GM18951 (cell line): ENCODE measurements around the gene NOP53.
"Not testable (repeated sequence)": the region's sequence is repeated elsewhere in the genome, so short reads cannot be mapped to it uniquely, and the experiment has no call there.

Source experiments
- POLR2A ChIP-seq: IDR thresholded peaks from 4 replicates; pipeline ENCODE4 v1.6.1; 2011; ENCODE audit warnings: mild to moderate bottlenecking; ENCODE audit not compliant: insufficient read length, insufficient read depth; ENCODE audit errors: extremely low read depth
- in situ Hi-C: fragments of 300-500 bp; cut with MboI; formaldehyde crosslinking; loops from one replicate; pipeline ENCODE4 v1.12.0; 2022; ENCODE audit warnings: low sequenced_read_pairs, mixed read lengths, inconsistent platforms; ENCODE audit not compliant: unreplicated experiment

The NOP53 gene

DNA sequence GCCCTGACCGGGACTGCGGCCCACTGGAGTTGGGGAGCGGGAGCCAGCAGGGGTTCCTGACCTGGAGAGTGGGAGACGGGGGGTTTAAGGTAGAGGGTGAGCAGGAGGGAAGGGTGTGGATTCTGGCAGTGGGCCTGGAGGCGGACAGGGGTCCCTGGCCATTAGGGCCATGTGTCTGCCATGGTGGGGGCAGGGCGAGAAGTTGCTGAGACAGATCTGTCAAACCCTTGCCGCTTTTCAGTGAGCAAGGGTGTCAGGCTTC is 20.9 kb downstream of the NOP53 start:
- in situ Hi-C loops: no loop called here
- no peak for TF ChIP-seq POLR2A

GRCh38 chr19:47766670-47767069 is 21.3 kb downstream of the NOP53 start:
- in situ Hi-C loops: no loop called here
- no peak for TF ChIP-seq POLR2A

GRCh38 chr19:47767349-47767748 is 22.0 kb downstream of the NOP53 start:
- in situ Hi-C loops: no loop called here
- no peak for TF ChIP-seq POLR2A

DNA sequence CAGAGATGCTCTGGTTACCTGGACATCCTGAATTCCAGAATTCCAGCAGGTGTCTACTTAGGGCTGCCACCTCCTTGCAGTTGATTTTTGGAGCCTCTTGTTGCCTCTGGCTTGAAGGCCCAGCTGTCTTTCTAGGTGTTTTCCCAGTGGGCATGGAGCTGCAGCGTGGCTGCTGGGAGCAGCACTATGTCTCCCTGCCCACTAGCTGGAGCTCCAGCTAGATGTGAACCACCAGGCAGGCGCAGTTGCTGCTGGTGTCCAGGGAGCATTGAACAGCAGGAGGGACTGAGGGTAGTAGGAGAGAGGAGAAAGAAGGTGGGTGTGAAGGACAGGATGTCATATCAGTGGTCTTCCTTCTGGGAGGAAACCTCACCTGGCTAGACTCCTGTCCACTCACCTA is 23.3 kb downstream of the NOP53 start:
- TF ChIP-seq POLR2A: no peak
- in situ Hi-C loops: no loop called here

DNA sequence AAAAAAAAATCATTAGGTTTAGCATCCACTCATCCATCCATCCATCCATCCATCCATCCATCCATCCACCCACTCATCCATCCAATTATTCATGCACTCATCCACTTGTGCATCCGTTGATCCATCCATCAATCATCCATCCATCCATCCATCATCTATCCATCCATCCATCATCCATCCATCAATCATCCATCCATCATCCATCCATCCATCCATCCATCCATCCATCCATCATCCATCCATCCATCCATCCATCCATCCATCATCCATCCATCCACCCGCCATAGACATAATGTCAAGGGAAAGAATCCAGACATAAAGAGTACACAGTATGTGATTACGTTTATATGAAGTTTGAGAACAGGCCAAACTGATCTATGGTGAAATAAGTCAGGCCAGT is 24.2 kb downstream of the NOP53 start:
- TF ChIP-seq POLR2A: no peak
- in situ Hi-C loops: no loop called here

- in situ Hi-C loops: not testable (repeated sequence)
These were observed 25.9 kb downstream of the NOP53 start for GRCh38 chr19:47771291-47771690.

DNA sequence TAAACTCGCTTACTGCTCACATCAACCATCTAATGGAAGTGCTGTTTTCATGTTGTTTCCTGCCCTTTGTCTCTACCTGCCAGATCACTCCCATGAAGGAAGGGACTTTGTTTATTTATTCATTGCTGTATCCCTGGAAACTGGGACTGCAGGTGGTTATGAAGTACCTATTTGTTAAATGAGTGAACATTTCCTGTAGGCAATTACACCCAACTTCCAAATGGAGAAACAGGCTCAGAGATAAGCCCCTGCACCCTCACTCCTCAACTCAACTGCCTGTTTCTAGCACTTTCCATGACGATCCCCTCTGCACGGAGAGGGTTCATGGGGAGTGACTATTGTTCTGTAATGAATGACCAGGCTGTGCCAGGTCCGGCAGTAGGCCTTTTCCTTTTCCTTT is 31.2 kb downstream of the NOP53 start:
- TF ChIP-seq POLR2A: no peak
- in situ Hi-C loops: no loop called here

DNA sequence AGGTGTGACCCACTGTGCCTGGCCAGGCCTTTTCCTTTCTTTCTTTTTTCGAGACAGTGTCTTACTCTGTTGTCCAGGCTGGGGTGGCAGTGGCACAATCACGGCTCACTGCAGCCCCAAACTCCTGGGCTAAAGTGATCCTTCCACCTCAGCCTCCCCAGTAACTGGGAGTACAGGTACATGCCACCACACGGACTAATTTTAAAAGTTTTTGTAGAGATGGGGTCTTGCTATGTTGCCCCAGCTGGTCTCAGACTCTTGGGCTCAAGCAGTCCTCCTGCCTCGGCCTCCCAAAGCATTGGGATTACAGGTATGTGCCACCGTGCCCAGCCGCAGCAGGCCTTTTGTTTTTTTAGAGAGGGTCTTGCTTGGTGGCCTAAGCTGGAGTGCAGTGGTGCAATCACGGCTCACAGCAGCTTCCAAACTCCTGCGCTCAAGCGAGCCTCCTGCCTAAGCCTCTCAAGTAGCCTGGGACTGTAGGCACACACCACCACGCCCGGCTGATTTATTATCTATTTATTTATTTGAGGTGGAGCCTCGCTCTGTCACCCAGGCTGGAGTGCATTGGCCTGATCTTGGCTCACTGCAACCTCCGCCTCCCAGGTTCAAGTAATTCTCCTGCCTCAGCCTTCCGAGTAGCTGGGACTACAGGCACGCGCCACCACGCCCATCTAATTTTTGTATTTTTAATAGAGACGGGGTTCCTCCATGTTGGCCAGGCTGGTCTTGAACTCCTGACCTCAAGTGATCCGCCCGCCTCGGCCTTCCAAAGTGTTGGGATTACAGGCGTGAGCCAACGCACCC is 32.1 kb downstream of the NOP53 start:
- in situ Hi-C loops: not testable (repeated sequence)

DNA sequence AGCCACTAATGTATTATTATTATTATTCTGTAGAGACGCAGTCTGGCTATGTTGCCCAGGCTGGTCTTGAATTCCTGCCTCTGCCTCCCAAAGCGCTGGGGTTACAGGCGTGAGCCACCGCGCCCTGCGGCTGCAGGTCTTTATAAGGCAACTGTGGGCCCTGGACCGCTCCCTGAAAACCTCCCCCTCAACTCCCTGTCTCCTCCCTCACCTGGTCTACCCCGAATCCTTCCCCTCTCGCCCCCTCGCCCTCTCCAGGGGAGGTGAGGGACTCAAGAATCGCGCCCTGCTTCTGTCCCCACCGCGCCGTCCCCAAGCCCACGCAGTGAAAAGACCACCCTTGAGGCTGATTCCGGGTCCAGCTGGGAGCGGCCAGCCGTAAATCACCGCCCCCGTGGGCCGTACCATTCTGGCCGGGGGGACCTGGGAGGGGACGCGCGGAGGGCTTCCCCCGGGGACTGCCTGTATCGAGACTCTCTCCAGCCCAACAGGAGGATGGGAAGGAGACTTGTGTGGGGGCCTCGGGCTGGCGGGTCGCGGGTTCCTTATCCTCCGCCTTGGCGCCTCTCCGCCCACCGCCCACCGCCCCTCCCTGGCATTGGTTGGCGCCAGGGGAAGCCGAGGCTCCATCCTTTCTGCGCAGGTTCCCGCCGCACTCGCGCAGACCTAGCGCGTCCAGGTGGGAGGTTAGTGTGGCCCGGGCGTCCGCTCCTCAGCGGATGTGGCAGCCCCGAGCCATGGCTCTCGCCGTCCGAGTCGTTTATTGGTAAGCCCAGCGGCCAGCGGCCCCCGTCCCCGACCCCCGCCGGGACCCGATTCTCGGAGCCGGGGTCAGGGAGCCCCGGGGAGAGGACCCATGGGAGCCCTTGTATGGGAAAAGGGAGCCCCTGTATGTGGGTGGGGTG is 33.0 kb downstream of the NOP53 start, which contains the start of gene SELENOW:
Gene SELENOW, plus strand, starts transcription at position 655 of the 905 bp plus-strand sequence. Its CDS starts 83 bp downstream, at position 738.
- TF ChIP-seq POLR2A: peak; percentile 99
- in situ Hi-C loops: no loop called here

DNA sequence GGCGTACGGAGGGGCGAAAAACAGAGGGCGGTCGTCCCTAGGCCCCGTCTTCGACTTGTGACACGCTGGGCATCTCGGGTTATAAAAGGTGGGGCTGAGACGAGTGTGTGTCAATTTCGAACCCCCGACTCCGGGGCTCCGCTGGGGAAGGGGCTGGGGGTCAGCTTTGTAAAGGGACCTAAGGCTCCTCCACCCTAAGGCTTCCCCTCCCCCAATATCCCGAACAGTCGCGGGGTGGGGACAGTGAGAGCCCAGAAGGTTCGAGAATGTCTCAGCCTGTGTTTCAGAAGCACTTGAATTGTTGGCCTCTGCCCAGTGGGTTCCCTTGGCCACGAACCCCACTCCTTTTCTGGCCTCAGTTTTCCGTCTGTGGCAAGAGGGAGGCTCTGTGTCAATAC is 33.6 kb downstream of the NOP53 start:
- in situ Hi-C loops: no loop called here
- TF ChIP-seq POLR2A: no peak

DNA sequence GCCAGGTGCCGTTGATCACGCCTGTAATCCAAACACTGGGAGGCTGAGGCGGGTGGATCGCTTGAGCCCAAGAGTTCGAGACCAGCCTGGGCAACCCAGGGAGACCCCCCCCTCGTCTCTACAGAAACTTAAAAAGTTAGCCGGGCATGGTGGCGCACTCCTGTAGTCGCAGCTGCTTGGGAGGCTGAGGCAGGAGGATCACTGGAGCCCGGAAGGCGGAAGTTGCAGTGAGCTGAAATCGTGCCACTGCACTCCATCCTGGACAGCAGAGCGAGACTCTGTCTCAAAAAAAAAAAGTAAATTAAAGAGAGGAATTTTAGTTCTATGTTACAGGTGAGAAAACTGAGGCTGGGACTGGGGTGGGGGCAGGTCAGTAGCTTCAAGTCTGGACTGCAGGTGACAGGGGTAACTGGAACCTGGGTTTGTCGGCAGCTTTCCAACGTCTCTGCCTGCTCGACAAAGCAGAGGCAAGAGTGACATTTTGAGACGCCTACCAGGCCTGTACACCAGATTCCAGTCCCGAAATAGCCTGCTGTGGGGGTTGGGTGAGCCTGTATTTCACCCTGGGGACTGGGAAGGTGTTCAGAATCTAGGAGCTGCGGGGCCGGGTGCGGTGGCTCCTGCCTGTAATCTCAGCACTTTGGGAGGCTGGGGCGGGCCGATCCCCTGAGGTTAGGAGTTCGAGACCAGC is 34.3 kb downstream of the NOP53 start:
- TF ChIP-seq POLR2A: no peak
- in situ Hi-C loops: no loop called here

DNA sequence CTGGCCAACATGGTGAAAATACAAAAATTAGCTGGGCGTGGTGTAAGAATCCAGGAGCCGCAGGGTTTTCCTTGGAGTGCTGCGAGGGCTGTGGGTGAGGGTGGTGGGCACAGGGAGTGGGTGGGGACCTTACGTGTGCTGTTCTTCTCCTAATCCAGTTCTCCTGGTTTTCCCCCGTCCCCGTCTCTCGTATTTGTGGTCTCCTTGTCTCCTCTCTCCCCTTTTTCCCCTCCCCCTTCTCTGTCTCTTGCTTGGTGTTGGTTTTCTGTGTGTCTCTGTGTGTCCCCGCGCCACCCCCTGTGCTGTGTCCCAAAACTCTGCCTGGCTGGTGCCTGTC is 34.8 kb downstream of the NOP53 start:
- in situ Hi-C loops: no loop called here
- TF ChIP-seq POLR2A: no peak

DNA sequence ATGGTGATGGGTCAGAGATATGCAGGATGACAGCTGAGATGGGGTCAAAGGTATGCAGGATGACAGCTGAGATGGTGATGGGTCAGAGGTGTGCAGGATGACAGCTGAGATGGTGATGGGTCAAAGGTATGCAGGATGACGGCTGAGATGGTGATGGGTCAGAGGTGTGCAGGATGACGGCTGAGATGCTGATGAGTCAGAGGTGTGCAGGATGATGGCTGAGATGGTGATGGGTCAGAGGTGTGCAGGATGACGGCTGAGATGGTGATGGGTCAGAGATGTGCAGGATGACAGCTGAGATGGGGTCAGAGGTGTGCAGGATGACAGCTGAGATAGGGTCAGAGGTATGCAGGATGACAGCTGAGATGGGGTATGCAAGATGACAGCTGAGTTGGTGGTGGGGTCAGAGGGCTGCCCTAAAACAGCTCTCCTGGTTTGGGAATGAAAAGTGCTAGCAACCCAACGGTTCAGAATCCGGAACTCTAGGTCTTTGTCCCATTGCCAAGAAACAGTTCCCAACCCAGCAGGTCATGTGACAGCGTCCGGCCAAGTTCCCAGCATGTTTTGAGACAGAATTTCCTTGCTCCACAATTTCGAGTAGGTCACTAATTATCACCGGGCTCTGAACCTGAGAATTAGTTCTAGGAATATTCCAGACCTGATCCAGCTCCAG is 36.4 kb downstream of the NOP53 start:
- in situ Hi-C loops: no loop called here
- TF ChIP-seq POLR2A: no peak
